ENCODE data around the gene ASCC1.
"Not testable (repeated sequence)": the region's sequence is repeated elsewhere in the genome, so short reads cannot be mapped to it uniquely, and the experiment has no call there.

Gene ASCC1

GRCh38 chr10:72218325-72218724 is 2.2 kb upstream of the ASCC1 start:
- Histone ChIP-seq H3K4me1 (ENCODE audit: insufficient read depth, insufficient read length) (no peaks in the 10 kb centered on the region), H3K36me3 (ENCODE audit: insufficient read depth, insufficient read length, low read length) (peaks cover 16% of the 10 kb centered on the region), H3K9me3 (ENCODE audit: insufficient read depth, low read length) (no peaks in the 10 kb centered on the region), H3K4me3 (ENCODE audit: insufficient read length, low read depth) (no peak overlapping the region), H3K27me3 (ENCODE audit: insufficient read depth, insufficient read length) (no peaks in the 10 kb centered on the region), H3K9ac (ENCODE audit: insufficient read length, low read depth) (no peak overlapping the region)
- DNase-seq (ENCODE audit: low read depth, low spot score), result no peak
- TF ChIP-seq YY1 (IDR thresholded peaks at IDR 0.05; ENCODE audit: insufficient read depth, insufficient read length) (no peak), SUZ12 (IDR thresholded peaks at IDR 0.05; ENCODE audit: extremely low read depth, insufficient read depth, insufficient read length) (no peak), ZNF274 (IDR thresholded peaks at IDR 0.05; ENCODE audit: low read depth, low read length) (no peak)

GRCh38 chr10:72211832-72212231 is 4.2 kb downstream of the ASCC1 start:
- H3K36me3 ChIP-seq (ENCODE audit: insufficient read depth, insufficient read length, low read length), result peaks cover 18% of the 10 kb centered on the region
- not testable (repeated sequence) for H3K4me3 ChIP-seq (ENCODE audit: insufficient read length, low read depth); H3K4me1 ChIP-seq (ENCODE audit: insufficient read depth, insufficient read length); H3K9me3 ChIP-seq (ENCODE audit: insufficient read depth, low read length); H3K27me3 ChIP-seq (ENCODE audit: insufficient read depth, insufficient read length); H3K9ac ChIP-seq (ENCODE audit: insufficient read length, low read depth); DNase-seq (ENCODE audit: low read depth, low spot score)

GRCh38 chr10:72211381-72211780 is 4.7 kb downstream of the ASCC1 start:
- H3K36me3 ChIP-seq (ENCODE audit: insufficient read depth, insufficient read length, low read length), result peaks cover 22% of the 10 kb centered on the region
- H3K9ac ChIP-seq (ENCODE audit: insufficient read length, low read depth); H3K4me3 ChIP-seq (ENCODE audit: insufficient read length, low read depth); H3K27me3 ChIP-seq (ENCODE audit: insufficient read depth, insufficient read length); H3K4me1 ChIP-seq (ENCODE audit: insufficient read depth, insufficient read length); H3K9me3 ChIP-seq (ENCODE audit: insufficient read depth, low read length); DNase-seq (ENCODE audit: low read depth, low spot score): not testable (repeated sequence)

- peaks cover 22% of the 10 kb centered on the region for H3K36me3 ChIP-seq (ENCODE audit: insufficient read depth, insufficient read length, low read length)
Observed at GRCh38 chr10:72208526-72208925, 7.5 kb downstream of the ASCC1 start.

GRCh38 chr10:72206511-72207229 is 9.4 kb downstream of the ASCC1 start:
- no peaks in the 10 kb centered on the region for H3K4me1 ChIP-seq (ENCODE audit: insufficient read depth, insufficient read length)
- DNase-seq (ENCODE audit: low read depth, low spot score), result no peak
- H3K27me3 ChIP-seq (ENCODE audit: insufficient read depth, insufficient read length), result no peaks in the 10 kb centered on the region
- TF ChIP-seq YY1 (IDR thresholded peaks at IDR 0.05; ENCODE audit: insufficient read depth, insufficient read length) (no peak), SUZ12 (IDR thresholded peaks at IDR 0.05; ENCODE audit: extremely low read depth, insufficient read depth, insufficient read length) (no peak), ZNF274 (IDR thresholded peaks at IDR 0.05; ENCODE audit: low read depth, low read length) (no peak)
- no peaks in the 10 kb centered on the region for H3K9me3 ChIP-seq (ENCODE audit: insufficient read depth, low read length)
- H3K9ac ChIP-seq (ENCODE audit: insufficient read length, low read depth), result no peak overlapping the region
- H3K4me3 ChIP-seq (ENCODE audit: insufficient read length, low read depth), result no peak overlapping the region
- peaks cover 24% of the 10 kb centered on the region for H3K36me3 ChIP-seq (ENCODE audit: insufficient read depth, insufficient read length, low read length)

More at GRCh38 chr10:72208526-72208925, 7.5 kb downstream of the ASCC1 start:
- H3K27me3 ChIP-seq (ENCODE audit: insufficient read depth, insufficient read length); H3K4me3 ChIP-seq (ENCODE audit: insufficient read length, low read depth); DNase-seq (ENCODE audit: low read depth, low spot score); H3K4me1 ChIP-seq (ENCODE audit: insufficient read depth, insufficient read length); H3K9me3 ChIP-seq (ENCODE audit: insufficient read depth, low read length); H3K9ac ChIP-seq (ENCODE audit: insufficient read length, low read depth): not testable (repeated sequence)

- H3K4me3 ChIP-seq (ENCODE audit: insufficient read length, low read depth), result no peak overlapping the region
- peaks cover 26% of the 10 kb centered on the region for H3K36me3 ChIP-seq (ENCODE audit: insufficient read depth, insufficient read length, low read length)
- DNase-seq (ENCODE audit: low read depth, low spot score), result no peak
- H3K4me1 ChIP-seq (ENCODE audit: insufficient read depth, insufficient read length), result no peaks in the 10 kb centered on the region
- no peak overlapping the region for H3K9ac ChIP-seq (ENCODE audit: insufficient read length, low read depth)
- H3K27me3 ChIP-seq (ENCODE audit: insufficient read depth, insufficient read length), result no peaks in the 10 kb centered on the region
- TF ChIP-seq ZNF274 (IDR thresholded peaks at IDR 0.05; ENCODE audit: low read depth, low read length), result no peak
- H3K9me3 ChIP-seq (ENCODE audit: insufficient read depth, low read length), result no peaks in the 10 kb centered on the region
Observed at GRCh38 chr10:72204724-72205123, 11.4 kb downstream of the ASCC1 start.

GRCh38 chr10:72204296-72204695 is 11.8 kb downstream of the ASCC1 start:
- no peaks in the 10 kb centered on the region for H3K4me1 ChIP-seq (ENCODE audit: insufficient read depth, insufficient read length)
- no peak overlapping the region for H3K9ac ChIP-seq (ENCODE audit: insufficient read length, low read depth)
- H3K4me3 ChIP-seq (ENCODE audit: insufficient read length, low read depth), result no peak overlapping the region
- TF ChIP-seq SUZ12 (IDR thresholded peaks at IDR 0.05; ENCODE audit: extremely low read depth, insufficient read depth, insufficient read length) (no peak), YY1 (IDR thresholded peaks at IDR 0.05; ENCODE audit: insufficient read depth, insufficient read length) (no peak), ZNF274 (IDR thresholded peaks at IDR 0.05; ENCODE audit: low read depth, low read length) (no peak)
- H3K36me3 ChIP-seq (ENCODE audit: insufficient read depth, insufficient read length, low read length), result peaks cover 24% of the 10 kb centered on the region
- no peaks in the 10 kb centered on the region for H3K9me3 ChIP-seq (ENCODE audit: insufficient read depth, low read length)
- no peak for DNase-seq (ENCODE audit: low read depth, low spot score)
- no peaks in the 10 kb centered on the region for H3K27me3 ChIP-seq (ENCODE audit: insufficient read depth, insufficient read length)

GRCh38 chr10:72201293-72201692 is 14.8 kb downstream of the ASCC1 start:
- no peaks in the 10 kb centered on the region; the same call in 1 of the 2 replicates for H3K9me3 ChIP-seq (ENCODE audit: insufficient read depth, low read length)
- H3K36me3 ChIP-seq (ENCODE audit: insufficient read depth, insufficient read length, low read length), result peaks cover 9% of the 10 kb centered on the region
- H3K4me1 ChIP-seq (ENCODE audit: insufficient read depth, insufficient read length), result no peaks in the 10 kb centered on the region
- no peak overlapping the region for H3K9ac ChIP-seq (ENCODE audit: insufficient read length, low read depth)
- TF ChIP-seq YY1 (IDR thresholded peaks at IDR 0.05; ENCODE audit: insufficient read depth, insufficient read length), result no peak
- TF ChIP-seq SUZ12 (IDR thresholded peaks at IDR 0.05; ENCODE audit: extremely low read depth, insufficient read depth, insufficient read length), result no peak
- TF ChIP-seq ZNF274 (IDR thresholded peaks at IDR 0.05; ENCODE audit: low read depth, low read length), result no peak
- H3K4me3 ChIP-seq (ENCODE audit: insufficient read length, low read depth), result no peak overlapping the region
- no peaks in the 10 kb centered on the region for H3K27me3 ChIP-seq (ENCODE audit: insufficient read depth, insufficient read length)
- DNase-seq (ENCODE audit: low read depth, low spot score), result no peak

All from NT2/D1 (cell line).